Measurements from ENCODE around the gene MAML3.

MAML3 gene

DNA sequence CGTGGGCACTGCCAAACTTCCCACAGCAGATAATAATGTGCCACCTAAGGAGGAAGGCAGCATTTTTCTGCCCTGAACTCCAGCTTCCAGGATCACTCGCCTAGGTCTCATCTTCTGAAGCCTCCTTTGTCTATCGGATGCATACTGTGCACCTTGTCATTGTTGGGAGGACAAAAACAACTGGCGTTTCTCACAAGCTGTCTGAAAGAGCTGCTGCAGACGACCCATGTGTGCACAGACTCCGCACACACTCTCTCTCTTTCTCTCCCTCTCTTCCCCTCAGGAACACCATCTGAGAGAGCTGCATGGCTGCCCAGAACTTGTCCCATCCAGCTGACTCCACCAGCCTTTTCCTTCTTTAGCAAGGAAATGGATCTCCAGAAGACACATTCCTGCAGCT lies 83.0 kb downstream of the MAML3 start:
- Histone ChIP-seq H3K9me3 (ENCODE audit: control insufficient read depth, insufficient read depth, low read length) (no peaks in the 10 kb centered on the region), H3K36me3 (ENCODE audit: insufficient read depth, low read length) (no peaks in the 10 kb centered on the region), H3K9ac (ENCODE audit: low read depth, low read length) (no peak overlapping the region), H3K4me1 (ENCODE audit: insufficient read depth, low read length) (peaks cover 12% of the 10 kb centered on the region)

- H3K9me3 ChIP-seq (ENCODE audit: control insufficient read depth, insufficient read depth, low read length): no peaks in the 10 kb centered on the region
- H3K36me3 ChIP-seq (ENCODE audit: insufficient read depth, low read length): no peaks in the 10 kb centered on the region
- H3K9ac ChIP-seq (ENCODE audit: low read depth, low read length): no peak overlapping the region
- H3K4me1 ChIP-seq (ENCODE audit: insufficient read depth, low read length): peaks cover 12% of the 10 kb centered on the region
Measured at GRCh38 chr4:140070366-140070765, 83.6 kb downstream of the MAML3 start.

DNA sequence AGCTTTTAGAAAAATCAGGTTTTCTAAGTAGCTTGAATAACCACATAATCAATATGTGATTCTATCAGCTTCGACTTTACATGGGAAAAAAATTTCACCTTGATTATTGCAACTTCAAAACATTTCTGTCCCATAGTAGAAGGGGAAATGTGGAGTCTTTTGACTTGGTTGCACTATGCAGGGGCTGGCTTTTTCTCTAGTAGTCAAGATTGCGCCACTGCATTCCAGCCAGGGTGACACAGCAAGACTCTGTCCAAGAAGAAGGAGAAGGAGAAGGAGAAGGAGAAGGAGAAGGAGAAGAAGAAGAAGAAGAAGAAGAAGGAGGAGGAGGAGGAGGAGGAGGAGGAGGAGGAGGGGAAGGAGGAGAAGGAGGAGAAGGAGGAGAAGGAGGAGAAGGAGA lies 84.9 kb downstream of the MAML3 start:
- no peaks in the 10 kb centered on the region for H3K36me3 ChIP-seq (ENCODE audit: insufficient read depth, low read length)
- H3K9me3 ChIP-seq (ENCODE audit: control insufficient read depth, insufficient read depth, low read length): no peaks in the 10 kb centered on the region
- H3K9ac ChIP-seq (ENCODE audit: low read depth, low read length): no peak overlapping the region
- peaks cover 12% of the 10 kb centered on the region for H3K4me1 ChIP-seq (ENCODE audit: insufficient read depth, low read length)

DNA sequence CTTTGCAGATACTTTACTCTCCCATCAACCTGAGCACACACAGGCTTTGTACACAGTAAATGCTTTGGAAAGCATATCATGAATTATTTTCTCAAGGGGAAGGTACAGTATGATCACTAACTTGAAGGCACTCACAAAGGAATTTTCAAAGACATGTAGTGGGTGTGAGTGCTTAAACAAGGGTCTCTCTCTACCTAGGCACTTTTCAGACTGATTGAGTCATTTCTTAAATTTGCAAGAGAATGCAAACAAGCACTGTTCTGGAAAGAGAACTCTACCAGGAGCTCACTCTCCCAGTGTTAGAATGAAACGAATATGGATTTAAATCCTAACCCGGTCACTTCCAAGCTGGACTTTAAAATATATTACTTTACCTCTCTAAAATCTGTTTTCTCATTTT lies 85.7 kb downstream of the MAML3 start:
- H3K9me3 ChIP-seq (ENCODE audit: control insufficient read depth, insufficient read depth, low read length): no peaks in the 10 kb centered on the region
- no peaks in the 10 kb centered on the region for H3K36me3 ChIP-seq (ENCODE audit: insufficient read depth, low read length)
- no peak overlapping the region for H3K9ac ChIP-seq (ENCODE audit: low read depth, low read length)
- H3K4me1 ChIP-seq (ENCODE audit: insufficient read depth, low read length): peaks cover 12% of the 10 kb centered on the region

DNA sequence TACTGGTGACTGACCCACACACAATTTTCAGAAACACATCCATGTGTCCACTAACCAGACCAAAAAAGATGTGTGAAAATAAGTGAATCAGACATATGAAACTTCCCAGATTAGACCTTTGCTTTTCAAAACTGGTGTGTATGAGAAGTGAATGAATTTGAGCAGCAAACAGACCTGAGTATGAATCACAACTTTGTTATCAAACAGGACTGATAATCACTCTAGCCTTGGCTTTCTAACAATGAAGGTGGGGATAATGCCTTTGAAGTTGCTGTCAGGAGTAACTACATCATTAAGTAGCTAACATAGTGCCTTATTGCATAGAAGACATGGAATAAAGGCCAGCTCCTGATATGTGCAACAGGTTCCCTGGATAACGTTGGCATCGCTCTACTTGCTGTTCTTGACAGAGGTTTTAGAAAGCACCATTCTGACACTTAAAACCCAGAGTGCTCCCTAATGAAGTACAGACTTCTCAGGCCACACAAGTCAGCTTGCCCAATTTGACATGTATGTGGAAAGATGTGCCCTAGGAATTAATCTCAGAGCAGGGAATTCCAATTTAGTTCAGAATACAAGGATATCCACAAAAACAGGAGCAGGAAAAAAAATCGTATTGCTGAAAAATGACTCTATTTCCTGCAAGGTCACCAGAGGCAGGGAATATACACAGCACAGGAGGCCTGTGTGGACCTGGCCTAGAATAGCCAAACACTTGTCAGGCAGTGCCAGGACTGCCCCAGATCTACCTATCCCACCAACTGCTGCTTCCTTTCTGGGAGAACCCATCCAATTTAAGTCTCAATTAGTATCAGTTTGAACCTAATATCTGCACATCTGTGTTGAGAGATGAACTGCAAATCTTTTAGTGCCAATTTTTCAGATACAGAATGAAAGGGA lies 87.7 kb downstream of the MAML3 start:
- H3K36me3 ChIP-seq (ENCODE audit: insufficient read depth, low read length): no peaks in the 10 kb centered on the region
- no peak overlapping the region for H3K9ac ChIP-seq (ENCODE audit: low read depth, low read length)
- peaks cover 12% of the 10 kb centered on the region for H3K4me1 ChIP-seq (ENCODE audit: insufficient read depth, low read length)
- no peaks in the 10 kb centered on the region for H3K9me3 ChIP-seq (ENCODE audit: control insufficient read depth, insufficient read depth, low read length)

GRCh38 chr4:140065393-140065792 lies 88.6 kb downstream of the MAML3 start:
- no peaks in the 10 kb centered on the region for H3K9me3 ChIP-seq (ENCODE audit: control insufficient read depth, insufficient read depth, low read length)
- H3K4me1 ChIP-seq (ENCODE audit: insufficient read depth, low read length): peaks cover 12% of the 10 kb centered on the region
- no peak overlapping the region for H3K9ac ChIP-seq (ENCODE audit: low read depth, low read length)
- no peaks in the 10 kb centered on the region for H3K36me3 ChIP-seq (ENCODE audit: insufficient read depth, low read length)

DNA sequence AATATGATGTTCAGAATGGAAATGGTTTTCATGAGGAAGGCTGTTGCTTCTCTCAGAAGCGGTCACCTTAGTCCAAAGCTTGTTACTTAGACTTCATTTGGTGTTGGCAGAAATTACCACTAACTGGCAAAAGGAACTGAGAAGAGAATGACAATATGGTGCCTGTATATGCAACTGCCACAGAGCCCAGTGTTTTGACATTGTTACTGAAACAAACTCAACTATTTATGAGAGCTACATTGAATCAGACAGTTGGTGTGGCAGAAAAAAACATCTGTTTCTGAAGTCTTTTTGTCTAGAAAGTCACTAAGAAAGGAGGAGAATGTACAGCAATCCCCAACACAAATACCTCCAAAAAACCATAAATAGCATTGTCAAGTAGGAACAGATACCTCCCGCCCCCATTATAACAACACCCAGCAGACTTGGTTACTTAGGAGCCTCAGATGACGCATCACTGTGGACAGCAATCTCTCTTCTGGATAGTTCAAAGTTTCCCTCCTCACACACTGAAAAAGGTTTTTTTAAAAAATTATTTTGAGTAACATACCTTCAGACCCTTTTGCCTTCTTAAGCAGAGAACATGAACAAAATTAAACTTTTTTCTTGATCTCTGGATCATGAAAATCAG lies 92.2 kb downstream of the MAML3 start:
- H3K36me3 ChIP-seq (ENCODE audit: insufficient read depth, low read length): no peaks in the 10 kb centered on the region
- H3K9me3 ChIP-seq (ENCODE audit: control insufficient read depth, insufficient read depth, low read length): no peaks in the 10 kb centered on the region
- peaks cover 3% of the 10 kb centered on the region for H3K4me1 ChIP-seq (ENCODE audit: insufficient read depth, low read length)
- no peak overlapping the region for H3K9ac ChIP-seq (ENCODE audit: low read depth, low read length)

DNA sequence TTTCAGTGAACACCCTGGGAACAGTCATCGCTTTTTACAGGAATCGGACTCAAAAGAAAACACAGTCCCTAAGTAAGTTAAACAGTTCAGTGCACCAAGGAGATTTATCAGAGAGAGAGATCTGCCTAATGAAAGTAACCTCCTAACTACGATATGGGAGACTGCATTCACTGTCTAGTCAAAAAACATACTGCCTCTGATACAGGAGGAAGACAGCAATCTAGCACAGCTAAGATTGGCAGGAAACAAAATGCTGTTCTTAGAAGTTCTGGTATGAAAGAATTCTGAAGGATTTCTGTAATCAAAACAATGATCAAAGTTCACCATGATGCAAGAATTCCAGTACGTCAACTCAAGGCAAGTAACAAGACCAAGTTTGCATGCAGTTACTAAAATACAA lies 92.8 kb downstream of the MAML3 start:
- Histone ChIP-seq H3K4me1 (ENCODE audit: insufficient read depth, low read length) (peaks cover 3% of the 10 kb centered on the region), H3K9me3 (ENCODE audit: control insufficient read depth, insufficient read depth, low read length) (no peaks in the 10 kb centered on the region), H3K9ac (ENCODE audit: low read depth, low read length) (no peak overlapping the region), H3K36me3 (ENCODE audit: insufficient read depth, low read length) (no peaks in the 10 kb centered on the region)

GRCh38 chr4:140059159-140059558 lies 94.8 kb downstream of the MAML3 start:
- no peaks in the 10 kb centered on the region for H3K9me3 ChIP-seq (ENCODE audit: control insufficient read depth, insufficient read depth, low read length)
- H3K4me1 ChIP-seq (ENCODE audit: insufficient read depth, low read length): peaks cover 3% of the 10 kb centered on the region
- H3K9ac ChIP-seq (ENCODE audit: low read depth, low read length): no peak overlapping the region
- no peaks in the 10 kb centered on the region for H3K36me3 ChIP-seq (ENCODE audit: insufficient read depth, low read length)

GRCh38 chr4:140057701-140058100 lies 96.3 kb downstream of the MAML3 start:
- Histone ChIP-seq H3K9ac (ENCODE audit: low read depth, low read length) (no peak overlapping the region), H3K36me3 (ENCODE audit: insufficient read depth, low read length) (no peaks in the 10 kb centered on the region), H3K9me3 (ENCODE audit: control insufficient read depth, insufficient read depth, low read length) (no peaks in the 10 kb centered on the region), H3K4me1 (ENCODE audit: insufficient read depth, low read length) (peaks cover 6% of the 10 kb centered on the region)

DNA sequence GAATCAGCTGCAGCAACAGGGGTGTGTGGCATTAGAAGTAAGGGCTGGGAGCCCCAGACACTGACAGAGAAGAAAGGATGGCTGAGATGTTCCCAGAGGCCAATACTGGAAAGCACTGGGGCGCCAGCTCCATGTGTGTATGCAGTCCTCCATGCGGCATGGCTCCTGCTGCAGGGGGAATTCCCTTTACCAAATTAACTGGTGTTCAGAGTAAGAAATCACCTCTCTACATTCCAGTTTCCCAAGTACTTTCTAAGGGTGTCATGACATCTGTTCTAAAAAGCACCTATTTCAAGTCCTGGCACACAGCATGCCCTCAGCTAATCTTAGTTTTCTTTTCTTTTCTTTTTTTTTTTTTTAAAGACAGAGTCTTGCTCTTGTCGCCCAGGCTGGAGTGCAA lies 98.0 kb downstream of the MAML3 start:
- peaks cover 6% of the 10 kb centered on the region for H3K4me1 ChIP-seq (ENCODE audit: insufficient read depth, low read length)
- H3K9ac ChIP-seq (ENCODE audit: low read depth, low read length): no peak overlapping the region
- H3K9me3 ChIP-seq (ENCODE audit: control insufficient read depth, insufficient read depth, low read length): no peaks in the 10 kb centered on the region
- H3K36me3 ChIP-seq (ENCODE audit: insufficient read depth, low read length): no peaks in the 10 kb centered on the region

DNA sequence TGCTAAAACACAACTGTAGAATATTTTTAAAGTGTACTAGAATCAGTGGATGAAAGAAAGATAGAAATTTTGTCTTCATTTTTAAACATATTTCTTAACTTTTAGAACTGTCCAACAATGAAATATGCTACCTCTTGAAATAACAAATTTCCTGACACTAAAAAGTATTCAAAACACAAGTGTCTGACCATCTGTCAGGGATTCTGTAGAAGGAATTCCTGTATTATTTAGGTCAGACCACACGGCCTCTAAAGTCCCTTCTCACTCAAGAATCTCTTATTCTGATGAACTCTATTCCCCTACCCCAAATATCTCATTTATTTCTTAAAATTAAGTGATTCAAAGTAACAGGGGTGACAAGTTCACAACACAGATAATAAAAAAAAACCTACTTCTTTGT lies 99.1 kb downstream of the MAML3 start:
- H3K9me3 ChIP-seq (ENCODE audit: control insufficient read depth, insufficient read depth, low read length): no peaks in the 10 kb centered on the region
- H3K9ac ChIP-seq (ENCODE audit: low read depth, low read length): no peak overlapping the region
- peaks cover 10% of the 10 kb centered on the region for H3K4me1 ChIP-seq (ENCODE audit: insufficient read depth, low read length)
- H3K36me3 ChIP-seq (ENCODE audit: insufficient read depth, low read length): no peaks in the 10 kb centered on the region

- H3K9me3 ChIP-seq (ENCODE audit: control insufficient read depth, insufficient read depth, low read length): no peaks in the 10 kb centered on the region
- H3K4me1 ChIP-seq (ENCODE audit: insufficient read depth, low read length): peaks cover 20% of the 10 kb centered on the region
- no peak overlapping the region for H3K9ac ChIP-seq (ENCODE audit: low read depth, low read length)
- H3K36me3 ChIP-seq (ENCODE audit: insufficient read depth, low read length): no peaks in the 10 kb centered on the region
Measured at GRCh38 chr4:140053185-140053584, 100.8 kb downstream of the MAML3 start.

GRCh38 chr4:140052050-140052449 lies 101.9 kb downstream of the MAML3 start:
- peaks cover 31% of the 10 kb centered on the region for H3K4me1 ChIP-seq (ENCODE audit: insufficient read depth, low read length)
- no peaks in the 10 kb centered on the region for H3K9me3 ChIP-seq (ENCODE audit: control insufficient read depth, insufficient read depth, low read length)
- H3K9ac ChIP-seq (ENCODE audit: low read depth, low read length): no peak overlapping the region
- no peaks in the 10 kb centered on the region for H3K36me3 ChIP-seq (ENCODE audit: insufficient read depth, low read length)
